Activated CD4-positive, CD25-positive, alpha-beta regulatory T cell treated with anti-CD3 and anti-CD28 coated beads, Interleukin-2, amount 50 U/mL, for 24 hours (primary cell): ENCODE data around the gene ZMYND19.

Source experiments
- ATAC-seq, 2 donors: fragments of 150-1000 bp; cut with Tn5 transposase; one replicate each; pipeline ENCODE4 v1.10.0; 2021; ENCODE audit warnings: mild to moderate bottlenecking in 1 of 2, moderate library complexity in 1 of 2

Gene ZMYND19

DNA sequence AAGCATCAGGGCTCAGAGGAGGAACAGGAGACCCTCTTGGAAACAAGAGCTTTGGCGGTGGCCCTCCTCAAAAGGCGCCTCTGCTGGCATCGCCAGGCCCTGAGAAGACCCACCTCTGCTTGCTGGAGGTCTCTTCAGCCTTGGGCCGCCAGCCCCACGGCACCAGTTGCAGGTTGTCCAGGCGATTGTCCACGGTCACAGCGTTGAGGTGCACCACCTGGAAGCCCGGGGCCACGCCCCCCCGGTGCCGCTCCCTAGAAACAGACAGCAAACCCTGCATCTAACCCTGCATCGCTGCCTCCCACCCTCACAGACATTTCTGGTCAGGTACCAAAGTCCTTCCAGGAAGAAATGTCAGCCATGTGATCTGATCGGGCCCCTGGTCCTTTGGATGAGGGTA lies 3.5 kb downstream of the ZMYND19 start:
- no peak for ATAC-seq

DNA sequence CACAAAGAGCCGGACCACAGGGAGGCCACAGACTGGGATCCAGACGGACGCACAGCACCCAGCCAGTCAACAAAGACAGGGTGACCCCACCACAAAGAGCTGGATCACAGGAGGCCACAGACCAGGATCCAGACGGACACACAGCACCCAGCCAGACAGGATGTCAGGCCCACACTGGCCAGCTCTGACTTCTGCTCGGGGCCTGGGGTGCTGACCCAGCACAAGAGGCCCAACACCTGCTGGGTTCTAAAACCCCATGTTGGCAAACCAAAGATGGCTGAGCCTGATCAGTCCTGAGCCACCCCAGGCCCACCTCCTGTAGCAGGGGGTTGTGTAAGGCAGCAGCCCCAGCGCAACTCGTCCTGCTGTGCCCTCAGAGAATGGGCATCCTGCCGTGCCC lies 6.4 kb downstream of the ZMYND19 start:
- no peak for ATAC-seq

DNA sequence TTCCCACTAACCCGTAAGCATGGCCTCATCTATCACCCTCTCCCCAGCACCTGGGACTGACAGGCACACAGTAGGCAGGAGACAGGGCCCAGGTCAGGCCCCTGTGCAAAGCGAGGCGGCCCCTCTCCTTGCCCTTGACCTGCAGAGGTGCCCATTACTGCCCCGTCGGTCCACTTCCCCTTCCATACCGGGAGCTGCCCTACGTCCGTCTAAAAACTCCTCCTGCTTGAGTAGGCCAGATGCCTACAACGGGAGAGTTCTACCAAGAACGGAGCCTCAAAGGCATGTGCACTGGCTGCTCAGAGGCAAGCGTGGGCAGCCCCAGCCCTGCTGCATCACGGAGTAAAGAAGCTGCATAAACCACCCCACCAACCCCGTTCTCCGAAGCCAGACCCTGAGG lies 7.0 kb downstream of the ZMYND19 start:
- no peak for ATAC-seq

DNA sequence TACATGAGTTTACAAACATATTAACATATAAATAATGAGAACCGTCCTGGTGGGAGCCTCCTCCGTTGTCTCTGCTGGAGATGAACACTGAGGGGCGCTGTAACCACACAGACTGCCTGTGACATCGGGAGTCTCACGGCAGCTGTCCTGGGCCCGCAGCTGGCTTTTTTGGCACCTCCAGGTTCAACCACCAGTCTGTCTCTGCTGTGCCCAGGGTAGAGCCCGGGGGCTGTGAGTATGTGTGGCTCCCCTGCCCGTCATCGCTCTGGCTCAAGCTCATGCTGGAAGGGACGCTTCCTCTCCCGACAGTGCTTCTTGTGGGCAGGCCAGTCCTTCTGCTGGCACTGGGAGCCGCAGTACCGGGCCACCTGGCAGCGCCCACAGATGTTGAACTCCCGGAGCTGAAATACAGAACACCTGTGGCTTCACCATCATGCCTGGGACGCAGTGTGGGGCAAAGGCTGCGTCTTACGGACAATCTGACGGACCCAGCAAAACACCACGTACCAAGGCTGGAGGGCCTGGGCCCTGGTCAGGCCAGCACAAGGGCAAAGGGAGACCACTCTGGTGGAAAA lies 7.9 kb downstream of the ZMYND19 start:
- no peak for ATAC-seq

DNA sequence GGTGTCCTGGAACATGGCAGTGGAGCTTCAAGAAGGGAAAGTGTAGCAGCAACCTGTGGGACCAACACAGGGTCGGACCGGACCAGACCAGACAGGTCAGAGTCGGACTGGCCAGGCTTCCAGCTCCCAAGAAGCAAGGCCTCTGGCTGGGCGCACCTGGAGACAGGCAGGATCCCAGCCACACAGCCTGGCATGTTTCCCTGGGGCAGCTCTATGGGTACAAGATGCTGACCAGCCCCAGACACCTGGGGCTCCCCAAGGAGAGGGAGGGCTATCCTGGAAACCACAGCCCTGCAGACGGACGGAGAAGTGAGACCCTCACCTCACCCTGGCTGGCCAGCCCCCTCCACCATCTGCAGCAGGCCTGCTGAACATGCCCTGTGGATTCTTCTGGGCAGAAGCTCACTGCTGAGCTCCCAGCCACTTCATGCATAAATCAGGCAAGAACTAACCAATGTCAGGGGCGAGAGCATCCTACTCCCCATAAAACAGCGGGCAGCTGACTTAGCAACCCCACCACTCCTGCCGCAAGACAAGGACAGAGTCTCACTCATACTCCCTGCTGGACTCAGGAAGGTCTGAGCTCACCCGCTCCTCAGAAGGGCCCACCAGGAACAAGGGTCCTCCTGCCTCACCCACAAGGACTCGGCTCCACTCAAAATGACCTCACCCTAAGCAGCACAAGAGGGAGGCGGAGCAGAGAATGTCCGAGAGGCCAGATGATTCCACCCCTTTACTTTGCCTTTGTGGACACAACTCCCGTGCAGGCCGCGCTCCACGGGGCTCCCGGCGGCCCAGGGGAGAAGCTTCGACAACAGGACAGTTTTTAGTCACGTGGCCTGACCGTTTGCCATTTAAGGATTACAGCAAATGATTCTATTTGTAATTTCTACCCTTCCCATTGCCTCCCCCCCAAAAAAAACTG lies 8.7 kb downstream of the ZMYND19 start:
- ATAC-seq, result no peak

DNA sequence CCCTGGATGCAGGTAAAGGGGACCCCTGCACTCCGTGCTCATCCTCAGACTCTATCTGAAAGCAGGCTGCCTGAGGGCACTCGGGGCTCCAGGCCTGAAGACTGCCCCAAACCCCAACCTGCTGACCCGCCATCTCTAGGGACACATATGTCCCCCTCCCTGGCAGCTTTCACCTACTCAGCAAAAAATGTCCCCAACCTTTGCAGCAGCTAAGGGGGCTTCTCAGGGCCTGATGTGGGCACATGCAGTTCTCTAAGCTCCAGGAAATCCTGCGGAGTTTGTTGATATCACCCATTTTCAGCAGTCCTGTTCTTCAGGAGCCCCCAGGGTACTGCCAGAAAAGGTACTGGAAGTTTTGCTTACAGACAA lies 9.4 kb downstream of the ZMYND19 start:
- no peak for ATAC-seq

DNA sequence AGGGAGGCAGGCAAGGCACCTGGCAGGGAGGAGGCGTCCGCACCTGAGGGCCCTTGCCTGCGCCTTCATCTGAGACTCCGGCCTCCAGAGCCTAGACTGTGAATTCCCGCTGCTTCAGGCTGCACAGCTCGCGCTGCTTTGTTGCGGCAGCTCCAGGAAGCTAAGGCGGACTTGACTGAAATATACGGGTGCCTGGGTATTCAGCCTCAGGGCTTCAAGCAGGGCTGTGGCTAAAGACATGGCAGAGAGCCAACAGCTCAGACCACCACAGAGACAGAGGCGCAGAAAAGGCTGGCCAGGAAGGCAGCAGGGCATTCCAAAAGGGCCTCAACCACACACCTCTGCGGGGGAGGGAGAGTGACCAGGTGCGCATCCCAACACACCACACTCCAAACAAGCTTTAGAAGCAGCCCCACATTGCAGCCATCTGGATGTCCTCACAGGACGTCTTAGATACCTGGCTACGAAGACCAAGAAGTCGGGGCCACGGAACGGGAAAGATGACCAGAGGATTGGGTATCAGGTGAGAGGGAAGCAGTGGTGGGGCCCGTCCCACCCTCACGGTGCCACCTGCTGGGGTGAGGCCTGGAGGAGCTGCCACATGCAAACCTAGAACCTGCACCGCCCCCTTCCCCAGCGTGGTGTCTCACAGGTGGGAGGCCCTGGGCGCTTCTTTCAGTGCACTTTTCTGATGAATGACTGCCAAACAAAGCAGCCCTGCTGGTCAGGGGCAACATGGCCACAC lies 9.9 kb downstream of the ZMYND19 start:
- ATAC-seq, result no peak

DNA sequence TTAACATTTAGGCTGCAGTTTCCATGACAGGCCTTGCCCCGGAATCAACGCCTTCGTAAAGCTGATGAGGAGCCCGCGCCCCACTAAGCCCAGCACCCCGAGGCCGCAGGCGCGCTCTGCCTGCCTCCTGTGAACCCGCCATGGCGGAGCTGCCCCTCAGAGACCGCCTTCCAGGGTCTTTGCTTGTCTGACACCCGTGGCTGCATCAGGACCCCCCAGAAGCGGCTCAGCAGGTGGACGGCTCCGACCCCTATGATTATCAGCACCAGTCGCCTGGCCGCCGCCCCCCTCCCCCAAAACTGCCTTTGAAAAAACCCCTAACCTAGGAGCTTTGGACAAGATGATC lies 11.1 kb downstream of the ZMYND19 start:
- ATAC-seq, result no peak

DNA sequence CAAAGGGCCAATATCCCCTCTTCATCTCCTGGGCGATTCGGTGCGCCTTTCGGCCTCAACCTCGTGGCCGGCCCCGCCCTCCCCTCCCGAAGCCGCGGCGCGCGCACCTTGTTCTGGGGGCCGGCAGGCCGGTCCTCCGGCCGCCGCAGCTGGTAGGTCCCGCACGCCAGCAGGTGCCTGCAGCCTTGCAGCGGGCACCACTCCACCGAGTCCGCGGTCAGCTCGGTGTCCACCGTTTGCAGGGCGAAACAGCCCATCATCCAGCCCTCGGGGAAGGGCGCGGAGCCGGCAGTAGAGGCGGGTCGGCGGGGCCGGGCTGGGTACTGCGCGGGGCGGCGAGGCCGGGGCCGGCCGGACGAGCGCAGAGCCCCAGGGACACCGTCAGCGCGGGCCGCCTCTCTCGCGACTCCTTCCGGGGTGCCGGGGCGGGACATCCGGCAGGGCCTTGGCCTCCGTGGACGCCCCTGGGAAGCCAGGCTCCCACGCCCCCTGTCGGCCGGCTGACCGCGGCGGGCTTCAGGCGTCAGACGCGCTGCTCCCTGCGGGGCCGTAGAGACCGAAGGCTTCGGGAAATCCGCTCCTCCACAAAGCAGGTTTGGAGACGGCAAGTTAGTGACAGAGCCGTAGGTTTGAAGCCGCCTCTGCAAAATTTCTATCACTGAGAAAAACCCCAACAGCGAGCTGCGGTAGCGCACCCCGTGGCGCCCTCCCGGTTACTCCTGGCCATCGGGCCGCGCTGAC lies 11.6 kb downstream of the ZMYND19 start, which contains the start of gene DPH7:
DPH7 (minus strand) TSS at position 408 of the 741 bp plus-strand sequence; CDS start at position 260, 148 bp downstream.
- peak; percentile 99 for ATAC-seq

DNA sequence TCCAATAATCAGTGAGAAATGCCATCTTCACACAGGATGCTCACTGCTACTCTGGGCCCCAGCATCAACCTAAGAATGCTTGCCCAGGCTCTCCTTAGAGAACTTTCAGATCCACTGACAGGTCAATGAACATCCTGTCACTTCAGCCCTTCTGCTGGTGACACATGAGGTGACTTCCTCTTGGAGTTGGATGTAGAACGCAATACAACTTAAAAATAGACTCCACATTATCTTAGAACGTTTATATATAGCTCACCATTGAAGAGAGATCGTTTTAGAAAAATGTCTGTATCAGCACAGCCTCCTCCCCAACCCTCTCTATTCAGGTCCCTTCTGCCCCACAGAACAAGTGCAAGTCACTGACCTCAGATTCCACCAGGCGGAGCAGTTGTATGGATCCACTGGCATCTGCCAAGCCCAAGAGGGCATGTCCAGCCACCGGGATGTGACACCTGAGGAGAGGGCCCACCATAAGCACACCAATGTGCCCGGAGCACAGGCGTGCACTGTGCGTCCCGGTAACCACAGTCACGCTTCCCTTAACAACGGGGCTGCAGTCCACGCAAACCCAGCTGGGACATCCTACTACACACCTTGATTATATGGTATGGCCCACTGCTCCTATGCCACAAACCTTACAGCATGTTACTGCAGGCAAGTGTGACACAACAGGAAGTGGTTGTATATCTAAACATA lies 14.4 kb downstream of the ZMYND19 start:
- no peak for ATAC-seq

DNA sequence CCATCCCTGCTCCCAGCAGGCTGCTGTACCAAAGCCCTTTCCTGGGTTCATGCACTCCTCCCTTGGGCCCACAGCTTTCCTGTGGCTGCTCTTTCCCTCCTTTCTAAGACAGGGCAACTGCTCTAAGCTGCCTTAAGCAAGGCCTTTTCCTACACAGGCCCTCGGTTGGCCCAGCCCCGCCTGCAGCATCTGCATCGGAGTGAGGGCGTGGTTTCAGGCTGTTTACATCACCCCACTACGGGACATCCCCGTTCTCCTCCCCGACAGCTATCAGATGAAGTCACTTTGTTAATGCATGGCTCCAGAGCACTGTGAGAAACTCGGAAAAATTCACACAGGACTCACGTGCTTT lies 15.0 kb downstream of the ZMYND19 start:
- ATAC-seq, result no peak

DNA sequence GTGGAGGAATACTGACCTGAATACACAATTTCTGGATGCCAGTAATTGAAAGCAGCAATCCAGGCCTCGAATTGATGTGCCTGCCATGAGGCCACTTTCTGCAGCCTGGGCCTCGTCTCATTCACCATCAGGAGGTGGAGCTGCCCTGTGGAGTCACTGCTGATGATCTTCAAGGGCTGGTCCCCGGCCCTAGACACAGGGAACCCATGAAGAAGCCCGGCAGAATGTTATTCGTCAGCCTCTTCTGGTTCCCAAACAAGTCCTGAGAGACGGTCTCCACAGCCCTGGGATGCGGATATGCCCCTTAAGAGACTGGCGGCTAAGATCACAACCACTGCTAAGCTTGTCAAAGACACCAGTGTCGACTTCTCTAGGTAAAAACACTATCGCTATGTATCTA lies 16.1 kb downstream of the ZMYND19 start:
- no peak for ATAC-seq

DNA sequence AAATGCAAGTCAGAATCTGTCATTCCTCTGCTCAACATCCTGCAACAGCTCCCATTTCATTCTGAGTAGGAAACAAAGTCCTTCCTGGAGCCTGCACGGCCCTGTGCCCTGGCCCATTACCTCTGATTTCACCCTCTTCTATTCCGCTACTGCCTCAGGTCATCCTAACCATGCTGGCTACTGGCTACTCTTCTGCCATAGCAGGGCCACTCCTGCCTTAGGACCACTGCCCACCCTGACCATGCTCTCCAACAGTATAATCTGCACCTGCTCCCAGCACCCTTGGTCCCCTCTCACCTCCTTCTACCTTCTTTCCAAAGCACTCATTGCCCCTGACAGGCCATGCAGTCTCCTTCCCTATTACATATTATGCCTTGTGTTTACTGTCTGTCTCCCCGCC lies 19.7 kb downstream of the ZMYND19 start:
- ATAC-seq, result no peak

DNA sequence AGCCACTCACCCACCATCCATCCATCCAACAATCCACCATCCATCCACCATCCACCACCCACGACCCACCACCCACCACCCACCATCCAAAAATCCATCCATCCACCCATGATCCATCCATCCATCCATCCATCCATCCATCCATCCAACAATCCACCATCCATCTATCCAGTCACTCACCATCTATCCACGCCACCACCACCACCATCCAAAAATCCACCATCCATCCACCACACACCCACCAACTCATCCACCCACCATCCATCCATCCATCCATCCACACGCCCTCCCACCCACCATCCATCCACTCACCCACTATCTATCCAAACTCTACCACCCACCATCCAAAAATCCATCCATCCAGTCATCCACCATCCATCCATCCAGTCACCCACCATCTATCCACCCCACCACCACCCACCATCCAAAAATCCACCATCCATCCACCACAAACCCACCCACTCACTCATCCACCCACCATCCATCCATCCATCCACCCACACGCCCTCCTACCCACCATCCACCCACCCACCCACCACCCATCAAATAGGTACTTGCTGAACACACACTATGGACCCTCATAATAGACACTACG lies 20.6 kb downstream of the ZMYND19 start:
- ATAC-seq, result no peak

DNA sequence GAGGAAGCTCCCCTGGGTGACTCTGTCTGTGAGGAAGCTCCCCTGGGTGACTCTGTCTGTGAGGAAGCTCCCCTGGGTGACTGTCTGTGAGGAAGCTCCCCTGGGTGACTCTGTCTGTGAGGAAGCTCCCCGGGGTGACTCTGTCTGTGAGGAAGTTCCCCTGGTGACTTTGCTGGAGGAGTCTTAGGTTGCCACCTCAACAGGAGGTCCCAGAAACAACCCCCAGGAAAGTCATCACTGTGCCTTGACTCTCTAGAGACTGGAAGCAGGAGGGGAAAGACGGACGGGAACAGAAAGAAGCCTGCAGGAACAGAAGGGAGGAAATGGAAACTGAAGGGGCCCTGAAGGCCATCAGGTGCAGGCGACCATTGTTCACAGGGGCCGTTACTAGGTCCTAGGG lies 21.9 kb downstream of the ZMYND19 start:
- peak in 1 of 2 donors; percentile 27 for ATAC-seq

DNA sequence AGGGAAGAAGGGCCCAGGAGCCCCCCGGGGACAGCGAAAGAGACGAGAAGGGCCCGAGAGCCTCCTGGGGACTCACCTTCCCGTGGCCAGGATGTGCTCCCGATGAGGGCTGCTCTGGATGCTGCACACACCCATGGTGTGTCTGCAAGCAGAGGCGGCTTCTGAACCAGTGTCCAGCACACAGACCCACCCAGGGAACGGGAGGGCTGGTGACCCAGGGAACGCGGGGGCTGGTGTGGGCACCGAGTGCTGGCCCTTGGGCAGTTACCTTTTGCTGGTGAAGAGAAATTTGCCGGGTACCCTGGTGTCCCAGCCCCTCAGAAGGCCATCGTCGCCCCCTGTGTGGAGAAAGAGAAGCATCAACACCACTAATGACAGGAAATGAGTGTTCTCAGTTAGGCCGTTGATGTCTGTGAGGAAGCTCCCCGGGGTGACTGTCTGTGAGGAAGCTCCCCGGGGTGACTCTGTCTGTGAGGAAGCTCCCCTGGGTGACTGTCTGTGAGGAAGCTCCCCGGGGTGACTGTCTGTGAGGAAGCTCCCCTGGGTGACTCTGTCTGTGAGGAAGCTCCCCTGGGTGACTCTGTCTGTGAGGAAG lies 25.4 kb downstream of the ZMYND19 start:
- peak in 1 of 2 donors; percentile 41 for ATAC-seq

DNA sequence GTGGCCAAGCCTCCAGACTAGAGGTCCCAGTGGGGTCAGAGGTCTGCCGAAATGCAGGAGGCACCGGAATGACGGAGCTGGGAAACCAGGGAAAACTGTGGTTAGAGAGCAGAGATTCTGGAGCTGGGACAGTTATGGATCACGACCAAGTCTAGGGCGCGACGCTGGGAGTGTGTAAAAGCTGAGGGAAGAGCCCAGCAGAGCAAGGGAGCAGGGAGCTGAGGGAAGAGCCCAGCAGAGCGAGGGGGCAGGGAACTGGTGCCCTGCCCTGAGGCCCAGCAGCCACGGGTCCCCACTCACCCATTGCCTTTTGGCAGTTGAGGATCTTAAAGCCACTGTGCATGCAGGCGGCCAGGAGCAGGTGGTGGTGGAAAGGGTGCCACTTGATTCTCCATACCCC lies 26.2 kb downstream of the ZMYND19 start:
- no peak for ATAC-seq

DNA sequence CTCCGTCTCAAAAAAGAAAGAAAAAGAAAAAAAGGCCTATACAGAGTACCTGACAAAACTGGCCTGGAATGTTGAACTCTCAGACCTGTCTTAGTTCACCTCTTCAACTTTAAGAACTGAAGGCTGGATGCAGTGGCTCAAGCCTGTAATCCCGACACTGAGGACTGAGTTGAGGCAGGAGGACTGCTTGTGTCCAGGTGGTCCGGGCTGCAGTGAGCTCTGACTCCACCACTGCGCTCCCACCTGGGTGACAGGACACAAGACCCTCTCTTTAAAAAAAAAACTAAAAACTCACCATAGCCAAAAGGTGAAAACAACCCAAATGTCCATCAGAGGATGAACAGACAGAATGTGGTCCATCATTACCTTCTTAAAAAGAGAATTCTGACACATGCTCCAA lies 32.2 kb downstream of the ZMYND19 start:
- no peak for ATAC-seq

DNA sequence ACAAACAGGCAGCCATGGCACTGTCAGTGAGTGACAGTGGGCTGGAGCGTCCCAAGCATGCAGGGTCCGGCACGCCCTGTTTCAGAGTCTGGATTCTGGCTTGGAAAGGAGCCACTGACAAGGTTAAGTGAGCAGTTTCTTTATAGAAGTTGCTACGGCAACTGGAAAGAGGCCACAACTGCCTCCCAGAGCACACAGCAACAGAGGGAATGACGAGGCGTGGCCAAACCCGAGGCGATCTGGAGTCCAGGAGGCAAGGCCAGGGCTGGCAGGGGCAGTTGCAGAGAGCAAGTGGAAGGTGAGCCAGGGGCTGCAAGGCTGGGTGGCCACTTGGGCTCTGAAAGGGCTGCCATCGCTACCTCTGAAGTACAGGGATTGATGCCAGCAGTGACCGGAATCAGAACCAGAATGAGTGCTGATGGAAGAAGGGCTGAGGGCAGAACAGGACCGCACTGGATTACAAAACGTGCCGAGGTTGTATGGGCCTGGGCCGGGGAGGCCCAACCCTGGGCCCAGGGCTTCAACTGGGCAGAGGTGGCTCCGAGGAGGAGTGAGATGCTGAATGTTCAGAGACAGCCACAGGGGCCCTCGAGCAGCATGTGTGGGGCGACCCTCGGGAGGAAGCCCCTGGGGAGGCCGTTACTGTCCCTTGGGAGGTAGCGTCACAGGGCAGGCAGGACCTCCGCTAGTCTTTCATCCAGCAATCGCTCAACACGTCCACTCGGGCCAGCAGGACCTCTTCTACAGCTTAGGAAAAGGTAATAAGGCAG lies 34.1 kb downstream of the ZMYND19 start:
- no peak for ATAC-seq

DNA sequence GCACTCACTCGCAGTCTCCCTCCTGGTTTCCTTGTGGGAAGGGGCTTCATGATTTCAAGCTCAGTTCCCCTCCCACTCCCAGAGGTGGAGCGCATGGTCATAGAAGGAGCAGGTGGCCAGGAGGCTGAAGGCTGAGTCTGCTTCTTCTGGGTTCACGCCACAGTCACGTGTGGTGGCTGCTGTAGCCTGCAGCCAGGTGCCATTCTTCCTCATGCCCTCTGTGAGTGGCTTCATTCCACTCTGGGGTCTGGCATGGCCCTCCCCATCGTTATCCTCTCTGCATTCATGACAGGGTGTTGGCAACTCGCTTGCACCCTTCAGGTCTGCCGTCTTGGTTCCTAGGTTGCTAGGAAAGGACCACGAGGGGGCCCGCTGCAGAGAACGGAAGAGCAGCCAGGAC lies 35.1 kb downstream of the ZMYND19 start:
- no peak for ATAC-seq

DNA sequence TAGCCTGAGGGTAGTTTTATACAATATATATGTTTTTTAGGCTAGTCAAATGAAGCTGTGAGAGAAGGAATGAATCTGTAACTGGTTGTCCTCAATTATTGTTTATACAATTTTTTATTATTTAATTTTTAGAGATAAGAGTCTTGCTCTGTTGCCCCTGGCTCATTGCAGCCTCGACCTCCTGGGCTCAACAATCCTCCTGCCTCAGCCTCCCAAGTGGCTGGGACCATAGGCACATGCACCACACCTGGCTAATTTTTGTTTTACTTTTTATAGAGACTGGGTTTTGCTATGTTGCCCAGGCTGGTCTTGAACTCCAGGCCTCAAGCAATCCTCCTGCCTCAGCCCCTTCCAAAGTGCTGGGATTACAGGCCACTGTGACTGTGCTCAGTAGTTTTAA lies 36.0 kb downstream of the ZMYND19 start:
- no peak for ATAC-seq
